GF-D8 (cell line): ENCODE results near the gene CERCAM.
"Not testable (repeated sequence)": the region's sequence is repeated elsewhere in the genome, so short reads cannot be mapped to it uniquely, and the experiment has no call there.

Experiments used
- DNase-seq: peaks from one replicate; lab custom pipeline; 2025; lab: John Stamatoyannopoulos, UW

The CERCAM gene

DNA sequence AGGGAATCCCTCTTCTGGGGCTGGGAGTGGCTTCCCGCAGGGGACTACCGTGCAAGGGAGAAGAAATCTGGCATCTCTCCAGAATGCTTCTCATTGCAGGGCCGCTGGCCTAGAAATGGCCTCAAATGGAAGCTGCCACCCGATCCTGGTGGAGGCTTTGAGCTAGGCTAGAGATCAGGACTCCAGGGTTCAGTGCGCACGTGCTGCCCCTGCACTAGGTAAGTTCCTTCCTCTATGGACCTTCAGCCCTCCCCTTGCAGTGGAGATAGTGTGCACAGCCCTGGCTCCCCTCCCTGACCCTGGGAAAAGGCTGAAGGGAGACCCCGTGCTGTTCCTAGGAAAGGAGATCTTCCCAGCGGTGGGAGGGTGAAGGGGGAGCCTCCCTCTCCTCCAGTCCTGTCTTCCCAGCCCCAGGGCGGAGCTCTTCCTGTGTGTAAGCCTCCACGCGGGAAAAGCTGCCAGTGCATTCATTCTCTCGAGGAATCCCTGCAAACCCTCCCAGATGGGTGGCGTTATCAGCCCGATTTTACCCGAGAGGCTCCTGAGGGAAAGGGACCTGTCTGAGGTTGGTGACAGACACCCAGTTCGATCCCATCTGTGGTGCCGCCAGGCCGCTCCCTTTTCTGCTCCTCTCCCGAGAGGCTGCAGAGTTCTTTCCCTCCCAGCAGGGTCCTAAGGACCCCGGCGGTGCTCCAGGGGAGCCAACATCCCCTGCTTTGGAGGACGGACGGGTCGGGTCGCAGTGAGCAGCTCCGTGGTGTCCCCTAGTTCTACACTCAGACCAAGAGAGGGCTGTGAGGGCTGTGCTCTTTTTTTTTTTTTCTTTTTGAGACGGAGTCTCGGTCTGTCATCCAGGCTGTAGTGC, 1.4 kb upstream of the CERCAM start:
- DNase-seq: no peak

DNA sequence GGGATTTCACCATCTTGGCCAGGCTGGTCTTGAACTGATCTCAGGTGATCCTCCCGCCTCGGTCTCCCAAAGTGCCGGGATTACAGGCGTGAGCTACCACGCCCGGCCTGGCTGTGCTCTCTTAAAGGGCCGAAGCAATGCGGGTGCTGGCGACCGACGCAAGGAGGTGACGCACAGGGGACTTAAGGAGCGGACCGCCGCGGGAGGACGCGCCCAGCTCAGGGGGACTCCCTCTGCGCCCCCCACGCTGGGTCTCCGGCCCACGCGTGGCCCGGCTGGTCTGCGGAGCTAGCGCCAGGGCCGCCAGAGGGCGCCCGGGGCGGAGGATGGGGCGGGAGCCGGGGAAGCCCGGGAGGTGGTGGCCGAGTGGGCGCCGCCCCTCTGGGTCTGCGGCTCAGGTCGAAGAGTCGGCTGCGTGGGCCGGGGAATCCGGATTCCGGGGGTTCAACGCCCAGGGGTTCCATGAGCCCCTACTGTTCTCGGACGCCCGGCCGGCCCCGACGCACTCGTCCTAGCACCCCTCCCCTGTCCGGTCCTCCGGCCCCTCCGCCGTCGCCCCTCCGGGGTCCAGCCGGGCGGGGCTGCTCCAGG, 502 bp upstream of the CERCAM start:
- DNase-seq: no peak

DNA sequence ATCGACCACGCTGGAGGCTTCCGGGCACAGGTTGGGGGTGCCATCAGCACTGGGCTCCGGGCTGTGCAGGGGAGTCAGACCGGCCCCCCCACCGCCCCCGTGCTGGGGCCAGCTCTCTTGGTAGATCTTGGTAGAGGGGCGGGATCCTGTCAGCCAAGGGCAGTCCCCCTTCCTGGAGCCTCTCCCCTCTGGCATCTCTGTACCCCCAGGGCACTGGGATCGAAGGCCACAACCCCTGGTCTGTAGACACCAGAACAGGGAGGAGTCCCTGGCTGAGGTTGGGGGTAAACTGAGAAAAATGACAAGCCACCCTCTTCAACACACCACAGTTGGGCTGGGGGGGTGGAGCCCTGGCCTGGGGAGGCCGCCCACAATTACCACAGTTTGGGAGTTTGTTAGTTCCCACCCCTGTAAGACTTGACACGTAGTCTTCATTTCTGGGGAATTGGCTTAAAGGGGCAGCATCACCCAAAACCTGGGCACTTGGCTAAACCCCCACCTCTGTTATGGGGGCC, 882 bp downstream of the CERCAM start:
- DNase-seq: no peak

DNA sequence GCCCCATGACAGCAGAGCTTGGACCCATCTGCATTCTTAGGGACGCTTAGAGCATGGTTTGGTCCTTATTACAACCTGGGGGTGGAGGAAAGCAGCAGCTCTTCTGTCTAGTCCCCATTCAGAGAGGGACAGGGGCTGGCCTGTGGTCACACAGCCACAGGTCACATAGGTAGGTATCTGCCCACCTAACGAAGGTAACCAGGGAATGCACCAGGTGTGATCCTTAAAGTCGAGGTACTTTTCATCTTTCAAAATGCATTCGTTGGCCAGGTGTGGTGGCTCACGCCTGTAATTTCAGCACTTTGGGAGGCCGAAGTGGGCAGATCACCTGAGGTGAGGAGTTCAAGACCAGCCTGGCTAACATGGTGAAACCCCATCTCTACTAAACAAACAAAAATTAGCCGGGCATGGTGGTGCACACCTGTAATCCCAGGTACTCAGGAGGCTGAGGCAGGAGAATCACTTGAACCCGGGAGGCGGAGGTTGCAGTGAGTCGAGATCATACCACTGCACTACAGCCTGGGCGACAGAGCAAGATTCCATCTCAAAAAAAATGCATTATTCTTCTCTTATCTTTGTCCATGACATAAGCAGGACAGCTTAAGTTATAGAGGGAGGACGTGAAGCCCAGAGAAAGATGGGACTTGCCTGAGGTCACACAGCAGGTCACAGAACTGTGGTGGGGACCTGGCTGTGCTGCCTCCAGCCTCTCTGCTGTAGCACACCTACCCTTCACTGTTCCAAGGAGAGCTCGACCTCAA, 1.5 kb downstream of the CERCAM start:
- DNase-seq: not testable (repeated sequence)

DNA sequence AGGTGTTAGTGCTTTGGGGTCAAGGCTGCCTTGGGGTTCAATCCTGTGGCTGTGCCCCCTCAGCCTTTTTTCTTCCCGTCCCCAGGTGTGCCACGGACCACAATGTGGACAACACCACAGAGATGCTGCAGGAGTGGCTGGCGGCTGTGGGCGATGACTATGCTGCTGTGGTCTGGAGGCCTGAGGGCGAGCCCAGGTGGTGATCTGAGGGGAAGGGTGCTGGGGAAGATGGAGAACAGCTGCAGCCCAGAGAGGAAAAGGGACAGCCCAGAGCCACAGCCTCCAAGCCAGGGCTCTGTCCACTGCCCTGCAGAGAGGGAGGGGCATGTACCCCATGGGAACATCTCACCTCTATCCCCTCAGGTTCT, 2.1 kb downstream of the CERCAM start:
- no peak for DNase-seq

DNA sequence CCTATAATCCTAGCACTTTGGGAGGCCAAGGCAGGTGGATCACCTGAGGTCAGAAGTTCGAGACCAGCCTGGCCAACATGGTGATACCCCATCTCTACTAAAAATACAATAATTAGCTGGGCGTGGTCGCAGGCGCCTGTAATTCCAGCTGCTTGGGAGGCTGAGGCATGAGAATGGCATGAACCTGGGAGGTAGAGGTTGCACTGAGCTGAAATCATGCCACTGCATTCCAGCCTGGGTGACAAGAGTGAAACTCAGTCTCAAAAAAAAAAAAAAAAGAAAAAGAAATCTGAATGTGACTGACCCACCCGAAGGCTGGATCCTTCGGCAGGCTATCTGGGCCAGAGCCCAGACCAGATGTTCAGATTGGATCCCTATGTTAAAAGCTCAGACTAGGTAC, 2.7 kb downstream of the CERCAM start:
- DNase-seq: not testable (repeated sequence)

DNA sequence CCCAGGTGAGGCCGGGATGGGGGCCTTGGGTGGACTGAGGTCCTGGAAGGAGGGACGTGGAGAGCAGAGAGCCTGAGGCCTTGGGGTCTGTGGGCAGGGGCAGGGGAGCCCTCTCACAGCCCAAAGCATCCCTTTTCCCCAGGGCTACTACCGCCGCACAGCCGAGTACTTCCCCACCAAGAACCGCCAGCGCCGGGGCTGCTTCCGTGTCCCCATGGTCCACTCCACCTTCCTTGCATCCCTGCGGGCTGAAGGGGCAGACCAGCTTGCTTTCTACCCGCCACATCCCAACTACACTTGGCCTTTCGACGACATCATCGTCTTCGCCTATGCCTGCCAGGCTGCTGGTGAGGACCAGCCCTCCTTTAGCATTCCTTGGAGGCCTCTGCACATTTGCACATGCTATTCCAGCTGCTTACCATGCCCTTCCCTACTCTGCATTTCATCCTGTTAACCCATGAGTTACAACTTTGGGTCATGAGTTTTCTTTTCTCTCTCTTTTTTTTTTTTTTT, 3.7 kb downstream of the CERCAM start:
- no peak for DNase-seq

DNA sequence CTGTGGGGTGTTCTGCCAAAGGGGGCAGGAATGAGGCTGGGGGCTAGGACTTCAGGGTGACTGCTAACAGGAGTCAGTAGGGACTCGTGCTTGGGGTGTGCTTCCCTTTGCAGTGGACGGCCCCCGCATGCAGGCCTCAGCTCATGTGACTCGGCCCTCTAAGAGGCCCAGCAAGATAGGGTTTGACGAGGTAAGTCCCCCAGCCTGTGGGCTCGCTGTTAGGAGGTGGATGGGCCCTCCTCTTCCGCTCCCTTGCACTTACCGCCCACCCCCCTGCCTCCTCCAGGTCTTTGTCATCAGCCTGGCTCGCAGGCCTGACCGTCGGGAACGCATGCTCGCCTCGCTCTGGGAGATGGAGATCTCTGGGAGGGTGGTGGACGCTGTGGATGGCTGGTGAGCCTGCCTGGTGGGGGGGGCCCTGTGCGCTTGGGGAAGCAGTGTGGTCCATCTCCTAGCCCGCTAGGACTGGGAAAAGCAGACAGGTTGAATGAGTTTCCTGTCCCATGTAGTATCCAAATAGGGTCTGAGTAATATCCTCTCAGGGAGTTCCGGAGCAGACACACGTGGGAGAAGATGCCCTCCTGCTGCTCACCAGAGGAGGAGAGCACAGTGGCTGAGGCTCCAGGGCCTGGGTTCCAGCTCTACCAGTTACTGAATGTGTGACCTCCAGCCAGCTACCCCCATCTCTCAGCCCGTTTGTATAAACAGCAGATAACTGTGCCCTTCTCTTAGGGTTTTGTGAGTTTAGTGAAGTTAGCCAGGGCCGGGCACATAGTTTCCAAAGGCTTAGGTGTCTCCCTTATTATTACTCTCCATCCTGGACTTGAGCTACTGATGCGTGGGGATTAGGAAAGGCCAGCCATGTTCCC, 8.2 kb downstream of the CERCAM start:
- DNase-seq: no peak

DNA sequence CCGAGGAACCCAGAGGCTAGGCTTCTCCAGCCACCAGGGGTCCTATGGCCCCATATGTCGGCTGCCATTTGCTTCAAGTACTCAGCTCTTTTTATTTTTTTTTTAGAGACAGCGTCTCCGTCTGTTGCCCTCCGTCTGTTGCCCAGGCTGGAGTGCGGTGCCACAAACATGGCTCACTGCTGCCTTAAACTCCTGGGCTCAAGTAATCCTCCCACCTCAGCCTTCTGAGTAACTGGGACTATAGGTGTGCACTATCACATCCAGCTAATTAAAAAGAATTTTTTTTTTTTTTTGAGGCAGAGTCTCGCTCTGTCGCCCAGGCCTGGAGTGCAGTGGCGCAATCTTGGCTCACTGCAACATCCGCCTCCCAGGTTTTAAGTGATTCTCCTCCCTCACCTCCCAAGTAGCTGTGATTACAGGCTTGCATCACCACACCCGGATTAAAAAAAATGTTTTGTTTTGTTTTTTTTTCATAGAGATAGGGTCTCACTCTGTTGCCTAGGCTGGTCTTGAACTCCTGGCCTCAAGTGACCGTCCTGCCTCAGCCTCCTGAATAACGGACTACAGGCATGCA, 8.9 kb downstream of the CERCAM start:
- DNase-seq: no peak

DNA sequence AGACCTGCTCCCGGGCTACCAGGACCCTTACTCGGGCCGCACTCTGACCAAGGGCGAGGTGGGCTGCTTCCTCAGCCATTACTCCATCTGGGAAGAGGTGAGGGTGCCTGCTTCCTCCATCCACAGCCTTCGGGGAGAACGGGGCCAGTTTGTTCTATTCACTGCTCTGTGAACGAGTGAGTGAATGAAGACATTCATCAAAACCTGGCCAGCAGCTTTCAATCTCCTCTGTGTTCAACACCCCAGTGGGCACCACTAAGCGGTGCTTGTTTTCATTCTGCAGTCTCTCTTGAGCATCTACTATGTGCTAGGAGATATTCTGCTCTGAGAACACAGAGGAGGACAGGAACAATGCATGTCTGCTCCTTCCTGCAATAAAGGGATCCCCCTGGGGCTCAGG, 10.6 kb downstream of the CERCAM start:
- no peak for DNase-seq

DNA sequence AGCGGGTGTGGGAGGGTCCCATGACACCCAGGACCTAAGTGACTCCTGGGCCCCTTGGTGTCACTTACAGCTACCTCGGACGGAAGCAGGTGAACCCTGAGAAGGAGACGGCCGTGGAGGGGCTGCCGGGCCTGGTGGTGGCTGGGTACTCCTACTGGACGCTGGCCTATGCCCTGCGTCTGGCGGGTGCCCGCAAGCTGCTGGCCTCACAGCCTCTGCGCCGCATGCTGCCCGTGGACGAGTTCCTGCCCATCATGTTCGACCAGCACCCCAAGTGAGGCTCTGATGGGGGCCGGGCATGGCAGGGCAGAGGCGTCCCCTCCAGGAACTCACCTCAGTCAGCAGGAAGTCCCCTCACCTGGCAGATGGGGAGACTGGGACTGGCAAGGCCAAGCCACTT, 13.7 kb downstream of the CERCAM start:
- no peak for DNase-seq

DNA sequence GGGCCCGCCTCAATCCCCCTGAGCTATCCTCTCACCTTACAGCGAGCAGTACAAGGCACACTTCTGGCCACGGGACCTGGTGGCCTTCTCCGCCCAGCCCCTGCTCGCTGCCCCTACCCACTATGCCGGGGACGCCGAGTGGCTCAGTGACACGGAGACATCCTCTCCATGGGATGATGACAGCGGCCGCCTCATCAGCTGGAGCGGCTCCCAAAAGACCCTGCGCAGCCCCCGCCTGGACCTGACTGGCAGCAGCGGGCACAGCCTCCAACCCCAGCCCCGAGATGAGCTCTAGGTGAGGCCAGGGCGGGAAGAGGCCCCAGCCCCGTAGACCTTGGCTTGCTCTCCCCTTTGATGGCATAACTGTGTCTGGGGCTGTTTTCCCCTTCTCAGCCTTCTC, 15.0 kb downstream of the CERCAM start:
- no peak for DNase-seq

DNA sequence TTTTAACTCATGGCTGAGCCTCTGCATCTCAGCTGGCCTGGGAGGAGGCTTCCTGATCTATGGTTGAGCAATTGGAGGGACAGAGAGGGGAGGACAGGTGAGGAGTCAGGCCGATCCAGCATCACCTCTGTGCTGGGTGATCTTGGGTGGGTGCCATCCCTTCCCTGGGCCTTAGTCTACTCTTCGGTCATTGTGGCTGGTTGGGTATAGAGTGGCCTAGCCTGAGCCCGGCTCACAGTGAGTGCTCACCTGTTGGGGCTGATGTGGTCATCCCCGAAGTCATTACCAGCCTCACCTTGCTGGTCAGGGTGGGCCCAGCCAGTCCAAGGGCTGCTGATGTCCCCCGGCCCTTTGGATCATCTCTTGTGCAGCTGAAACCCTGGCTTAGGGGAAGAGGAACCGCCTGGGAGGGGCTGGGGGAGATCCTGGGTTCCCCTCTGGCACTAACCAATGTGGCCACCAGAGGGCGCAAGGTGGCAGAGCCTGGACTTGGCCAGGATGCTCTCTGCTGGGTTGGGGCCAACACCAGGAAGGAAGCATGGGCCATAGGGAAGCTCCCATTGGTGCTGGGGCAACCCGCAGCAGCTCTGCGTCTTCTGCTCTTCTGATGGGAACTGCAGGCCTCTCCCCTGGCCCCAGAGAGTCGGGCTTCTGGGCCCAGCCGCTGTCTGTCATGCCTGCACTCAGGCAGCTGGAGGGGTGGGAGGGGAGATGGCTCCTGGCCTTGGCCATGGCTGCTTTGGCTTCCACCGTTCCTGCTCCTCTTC, 17.9 kb downstream of the CERCAM start:
- peak; percentile 35 for DNase-seq

DNA sequence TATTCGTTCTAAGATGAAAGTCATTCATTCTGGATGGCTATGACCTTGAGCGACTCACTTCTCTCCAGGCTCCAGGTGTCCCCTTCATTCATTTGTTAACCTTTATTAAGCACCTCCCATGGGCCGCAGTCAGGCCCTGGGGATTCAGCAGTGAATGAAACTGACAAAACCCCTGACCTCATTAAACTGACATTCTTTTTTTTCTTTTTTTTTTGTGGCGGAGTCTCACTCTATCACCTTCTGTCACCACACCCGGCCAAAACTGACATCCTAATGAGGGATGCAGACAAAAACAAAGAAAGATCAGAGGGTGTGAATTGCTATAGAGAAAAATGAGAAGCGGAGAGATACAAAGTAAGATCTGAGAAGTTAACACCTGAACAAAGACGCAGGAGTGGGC, 18.6 kb downstream of the CERCAM start:
- no peak for DNase-seq

DNA sequence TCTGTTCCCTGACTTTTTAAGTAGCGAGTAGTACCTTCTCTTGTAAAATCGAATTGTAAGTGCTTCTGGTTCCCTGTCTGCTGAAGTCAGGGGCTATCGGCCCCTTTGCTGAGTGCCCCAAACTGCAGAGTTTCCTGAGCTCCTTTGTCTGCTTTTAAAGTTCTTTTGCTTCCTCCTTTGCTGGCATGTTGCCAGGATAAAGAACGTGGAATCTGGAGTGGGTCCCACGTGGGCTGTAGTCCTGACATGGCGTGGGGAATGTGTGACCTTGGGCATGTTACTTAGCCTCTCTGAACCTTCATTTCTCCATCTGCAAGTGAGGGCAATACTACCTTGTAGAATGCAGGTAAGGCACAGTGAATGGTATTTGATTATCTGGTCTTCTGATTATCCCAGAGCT, 21.5 kb downstream of the CERCAM start:
- no peak for DNase-seq

DNA sequence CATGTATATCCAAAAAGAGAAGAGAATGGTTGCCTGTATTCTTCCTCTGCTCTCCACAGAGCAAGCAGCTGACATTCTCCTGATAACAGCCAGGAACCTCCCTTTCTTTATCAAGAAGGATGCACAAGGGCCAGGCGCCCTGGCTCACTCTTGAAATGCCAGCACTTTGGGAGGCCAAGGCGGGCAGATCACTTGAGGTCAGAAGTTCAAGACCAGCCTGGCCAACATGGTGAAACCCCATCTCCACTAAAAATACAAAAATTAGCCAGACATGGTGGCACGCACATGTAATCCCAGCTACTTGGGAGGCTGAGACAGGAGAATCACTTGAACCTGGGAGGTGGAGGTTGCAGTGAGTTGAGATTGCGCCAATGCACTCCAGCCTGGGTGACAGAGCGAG, 25.8 kb downstream of the CERCAM start:
- not testable (repeated sequence) for DNase-seq

DNA sequence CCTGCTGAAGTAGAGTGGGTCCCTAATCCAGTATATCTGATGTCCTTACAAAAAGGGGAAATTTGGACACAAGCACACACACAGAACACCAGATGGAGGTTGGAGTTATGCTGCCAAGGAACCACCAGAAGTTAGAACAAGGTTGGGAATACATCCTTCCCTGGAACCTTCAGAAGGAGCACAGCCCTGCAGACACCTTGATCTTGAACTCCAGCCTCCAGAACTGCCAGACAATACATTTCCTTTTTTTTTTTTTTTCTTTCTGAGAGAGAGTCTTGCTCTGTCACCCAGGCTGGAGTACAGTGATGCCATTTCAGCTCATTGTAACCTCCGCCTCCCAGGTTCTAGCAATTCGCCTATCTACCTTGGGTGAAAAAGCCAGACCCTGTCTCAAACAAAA, 28.1 kb downstream of the CERCAM start:
- no peak for DNase-seq

DNA sequence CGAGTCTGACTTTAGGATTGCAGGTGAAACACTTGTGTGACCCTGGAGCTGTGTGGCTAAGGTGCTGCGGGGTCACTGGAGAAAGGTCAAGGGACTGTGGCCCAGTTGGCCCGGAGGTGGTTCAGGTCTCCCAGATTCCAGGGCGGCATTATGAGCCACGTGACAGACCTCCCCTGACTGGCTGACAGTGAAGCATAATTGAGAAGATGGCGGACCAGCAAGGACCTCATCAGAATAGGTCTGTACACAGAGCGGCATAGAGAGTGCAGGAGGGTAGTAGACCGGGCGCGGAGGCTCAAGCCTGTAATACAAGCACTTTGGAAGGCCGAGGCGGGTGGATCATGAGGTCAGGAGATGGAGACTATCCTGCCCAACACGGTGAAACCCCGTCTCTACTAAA, 34.3 kb downstream of the CERCAM start:
- no peak for DNase-seq

DNA sequence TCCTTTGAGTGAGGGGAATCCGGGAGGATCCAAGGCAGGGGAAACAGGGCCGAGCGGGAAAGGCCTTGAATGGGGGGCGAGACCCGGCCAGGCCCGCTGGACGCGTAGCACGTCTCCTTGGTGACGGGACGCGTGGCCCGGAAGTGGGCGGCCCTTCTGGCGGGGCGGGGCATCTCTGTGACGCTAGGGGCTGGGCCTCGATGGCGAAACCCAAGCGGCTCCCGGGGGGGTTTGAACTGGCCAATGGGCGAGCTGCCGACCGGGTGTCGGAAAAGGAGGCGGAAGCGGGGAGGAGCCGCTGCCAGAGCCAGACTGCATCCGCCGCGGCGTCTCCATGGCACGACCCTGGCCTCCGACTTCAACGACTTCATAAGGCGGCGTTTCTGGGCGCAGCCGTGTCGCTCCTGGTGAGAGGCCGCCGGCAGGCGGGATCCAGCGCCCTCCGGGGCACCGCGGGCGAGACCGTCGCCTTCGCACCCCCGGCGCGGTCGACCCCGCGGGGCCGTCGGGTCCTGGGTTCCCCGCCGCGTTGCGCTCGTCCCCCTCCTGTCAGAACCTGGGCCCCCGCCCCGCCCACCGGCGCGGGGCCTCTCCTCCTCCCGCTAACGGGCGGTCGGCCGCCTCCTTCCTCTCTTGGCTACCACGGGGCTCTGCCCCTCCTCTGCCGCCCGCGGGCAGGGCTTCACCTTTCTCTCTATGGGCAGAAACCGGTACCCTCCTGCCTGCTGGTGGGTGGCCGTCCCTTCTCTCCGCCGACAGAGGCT, 35.4 kb downstream of the CERCAM start, which contains the start of gene ODF2:
Gene ODF2, plus strand, starts transcription at position 158 of the 764 bp plus-strand sequence. Its CDS starts 86 bp downstream, at position 244.
- DNase-seq: peak; percentile 83
